CD4-positive, CD25-positive, alpha-beta regulatory T cell (primary cell): ENCODE data around the gene PAPPA. TPM values are rescaled to one million over a fixed set of nuclear protein-coding genes. Genes with fewer than 3 reads are reported as not detected.

Experiments used
- ATAC-seq, 2 donors: fragments of 150-1000 bp; cut with Tn5 transposase; one replicate each; pipeline ENCODE4 v1.10.0; 2021; ENCODE audit warnings: low read depth in 2 of 2, moderate number of reproducible peaks in 2 of 2, moderate library complexity in 1 of 2
- DNase-seq, 3 donors: peaks; one replicate each; pipeline versions ENCODE4 v3.0.0 to v3.0.0-alpha.2; 2012 to 2022; ENCODE audit warnings: mixed read lengths in 1 of 3
- H3K27ac ChIP-seq: one replicate; pipeline ENCODE4 v1.7.0; 2013; ENCODE audit warnings: mild to moderate bottlenecking, low read length; ENCODE audit not compliant: insufficient read depth, poor library complexity, severe bottlenecking
- H3K27me3 ChIP-seq: one replicate; pipeline ENCODE4 v1.7.0; 2013; ENCODE audit warnings: low read length; ENCODE audit not compliant: control insufficient read depth, insufficient read depth
- H3K36me3 ChIP-seq: one replicate; pipeline ENCODE4 v1.7.0; 2013; ENCODE audit warnings: mild to moderate bottlenecking, low read length, moderate library complexity; ENCODE audit not compliant: control insufficient read depth, insufficient read depth
- H3K4me1 ChIP-seq: 2 replicates; pipeline ENCODE4 v1.7.0; 2013; ENCODE audit warnings: mild to moderate bottlenecking, low read length; ENCODE audit not compliant: insufficient read depth, control insufficient read depth, poor library complexity, severe bottlenecking
- H3K4me3 ChIP-seq: one replicate; pipeline ENCODE4 v1.7.0; 2013; ENCODE audit warnings: low read depth, mild to moderate bottlenecking, low read length, moderate library complexity
- H3K9me3 ChIP-seq, 2 experiments: 1 replicate in 1 of 2; 2 replicates in 1 of 2; pipeline ENCODE4 v1.7.0; 2013; ENCODE audit warnings: low read length in 2 of 2, mild to moderate bottlenecking in 1 of 2, moderate library complexity in 1 of 2; ENCODE audit not compliant: control insufficient read depth in 2 of 2
- H3K27ac Mint-ChIP-seq, 3 donors: one replicate each; pipeline ENCODE4 v1.8.0; 2020 to 2022; ENCODE audit warnings: mild to moderate bottlenecking in 3 of 3, mixed read lengths in 3 of 3, moderate library complexity in 2 of 3
- H3K27me3 Mint-ChIP-seq: one replicate; pipeline ENCODE4 v1.8.0; 2022; ENCODE audit warnings: mild to moderate bottlenecking, mixed read lengths
- H3K36me3 Mint-ChIP-seq: one replicate; pipeline ENCODE4 v1.8.0; 2020; ENCODE audit warnings: mixed read lengths
- H3K4me1 Mint-ChIP-seq, 4 donors: one replicate each; pipeline ENCODE4 v1.8.0; 2020 to 2022; ENCODE audit warnings: mixed read lengths in 4 of 4, mild to moderate bottlenecking in 1 of 4
- H3K4me3 Mint-ChIP-seq, 4 donors: one replicate each; pipeline ENCODE4 v1.8.0; 2020 to 2022; ENCODE audit warnings: mild to moderate bottlenecking in 4 of 4, mixed read lengths in 4 of 4, moderate library complexity in 3 of 4
- H3K9me3 Mint-ChIP-seq, 7 donors: one replicate each; pipeline ENCODE4 v1.8.0; 2020 to 2022; ENCODE audit warnings: mixed read lengths in 7 of 7, mild to moderate bottlenecking in 3 of 7, moderate library complexity in 2 of 7
- polyA plus RNA-seq, 4 donors: library from polyadenylated mRNA; unstranded; fragments of 300-500 nt; fragmentation: Illumina TruSeq; gene quantifications; one replicate each; pipeline ENCODE4 v1.2.3, GENCODE V29; 2021
- total RNA-seq: library from RNA; stranded (reverse); gene quantifications from one replicate; pipeline ENCODE4 v1.2.3, GENCODE V29; 2022

Gene PAPPA
- total and polyA plus RNA-seq, 5 donors from 2014 or later, result 0.01 to 0.42 (median 0.09) TPM; not detected in 1

DNA sequence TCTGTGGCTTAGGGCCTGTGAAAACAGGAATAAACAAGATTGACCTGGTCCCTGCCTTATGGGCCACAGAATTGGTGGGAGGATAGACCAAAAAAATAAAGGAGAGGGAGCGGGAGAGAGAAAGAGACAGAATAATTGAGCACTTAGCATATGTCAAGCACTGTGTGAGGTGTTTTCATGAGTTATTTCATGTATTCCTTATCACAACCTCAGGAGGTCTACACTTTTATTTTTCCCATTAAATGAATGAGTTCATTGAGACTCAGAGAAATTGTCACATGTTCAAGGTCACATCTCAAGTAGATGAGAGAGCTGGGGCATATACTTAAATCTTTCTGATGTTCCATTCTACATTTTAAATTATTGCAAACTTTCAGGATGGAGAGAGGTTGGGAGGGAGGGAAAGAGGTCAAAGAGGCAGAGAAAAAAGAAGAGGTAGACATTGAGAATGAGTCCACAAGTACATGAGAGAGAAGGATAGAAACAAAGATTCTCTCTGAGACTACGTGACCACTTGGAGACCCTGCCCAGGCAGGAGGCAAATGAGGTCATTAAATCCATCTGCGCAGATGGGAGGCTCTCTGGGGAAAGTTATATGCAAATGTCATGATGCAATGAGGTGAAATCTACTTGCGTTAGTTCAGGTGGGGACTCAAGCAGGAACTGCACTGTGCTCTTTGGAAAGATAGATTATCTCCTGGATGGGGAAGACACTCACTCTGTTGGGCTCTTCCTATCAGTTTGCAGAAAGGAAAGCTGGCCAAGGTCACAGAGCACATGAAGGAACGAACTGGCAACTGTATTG lies 241.5 kb downstream of the PAPPA start:
- Mint-ChIP-seq H3K9me3 (peaks cover 0 to 1% (median 0%) of the 10 kb centered on the region in 7 donors), H3K27ac (no peak overlapping the region), H3K4me3 (no peak overlapping the region), H3K36me3 (peaks cover 32% of the 10 kb centered on the region), H3K4me1 (no peaks in the 10 kb centered on the region), H3K27me3 (no peaks in the 10 kb centered on the region)
- Histone ChIP-seq H3K4me1 (no peaks in the 10 kb centered on the region), H3K4me3 (no peak overlapping the region), H3K36me3 (peaks cover 3% of the 10 kb centered on the region), H3K9me3 (no peaks in the 10 kb centered on the region), H3K27me3 (no peaks in the 10 kb centered on the region), H3K27ac (no peak overlapping the region)
- DNase-seq (no peak), ATAC-seq (no peak)

DNA sequence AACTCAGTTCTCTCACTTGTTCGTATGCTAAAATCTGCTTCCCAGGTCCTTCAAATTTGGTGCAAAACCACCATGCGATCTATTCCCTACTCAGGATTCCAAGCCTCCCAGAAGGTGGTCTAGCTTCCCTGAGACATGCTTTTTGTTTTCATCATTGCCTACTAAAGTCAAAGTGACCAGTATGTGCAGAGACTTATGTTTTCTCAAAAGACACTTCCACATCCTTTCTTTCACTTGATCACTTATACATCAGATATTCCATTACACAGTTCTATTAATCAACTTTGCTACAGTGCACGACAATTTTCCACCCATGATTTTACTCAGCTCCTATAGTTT lies 242.1 kb downstream of the PAPPA start:
- no peaks in the 10 kb centered on the region for H3K4me1 ChIP-seq
- no peaks in the 10 kb centered on the region for H3K27me3 Mint-ChIP-seq
- H3K27ac ChIP-seq, result no peak overlapping the region
- DNase-seq (no peak), ATAC-seq (no peak)
- H3K9me3 Mint-ChIP-seq, result peaks cover 0 to 1% (median 0%) of the 10 kb centered on the region in 7 donors
- H3K27me3 ChIP-seq, result no peaks in the 10 kb centered on the region
- H3K4me1 Mint-ChIP-seq, result no peaks in the 10 kb centered on the region
- no peak overlapping the region for H3K27ac Mint-ChIP-seq
- H3K36me3 ChIP-seq, result peaks cover 3% of the 10 kb centered on the region
- no peak overlapping the region for H3K4me3 Mint-ChIP-seq
- no peak overlapping the region for H3K4me3 ChIP-seq
- no peaks in the 10 kb centered on the region for H3K9me3 ChIP-seq
- H3K36me3 Mint-ChIP-seq, result peaks cover 30% of the 10 kb centered on the region

DNA sequence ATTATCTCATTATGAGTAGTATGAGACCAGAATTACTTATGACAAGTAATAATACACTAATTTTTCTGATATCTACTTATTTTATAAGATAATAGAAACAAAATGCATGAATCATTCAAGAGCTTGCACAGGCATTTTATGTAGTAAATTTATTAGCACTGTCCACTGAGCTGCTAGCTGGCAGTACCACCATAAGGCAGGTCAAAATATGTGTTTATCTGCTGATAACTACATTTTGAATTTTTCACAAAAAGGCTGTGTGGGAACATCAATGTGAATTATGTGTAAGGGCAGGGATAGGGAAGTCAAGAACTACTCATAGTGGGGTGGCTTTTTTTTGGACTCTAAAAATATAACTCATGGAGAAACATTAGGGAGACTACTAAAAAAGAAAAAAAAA lies 249.6 kb downstream of the PAPPA start:
- DNase-seq, result no peak
- Mint-ChIP-seq H3K9me3 (no peaks in the 10 kb centered on the region), H3K27ac (no peak overlapping the region), H3K4me3 (no peak overlapping the region), H3K4me1 (no peaks in the 10 kb centered on the region), H3K36me3 (peaks cover 10% of the 10 kb centered on the region), H3K27me3 (no peaks in the 10 kb centered on the region)
- Histone ChIP-seq H3K36me3 (no peaks in the 10 kb centered on the region), H3K27ac (no peak overlapping the region), H3K27me3 (no peaks in the 10 kb centered on the region), H3K4me1 (no peaks in the 10 kb centered on the region), H3K9me3 (no peaks in the 10 kb centered on the region), H3K4me3 (no peak overlapping the region)
- ATAC-seq, result no peak

DNA sequence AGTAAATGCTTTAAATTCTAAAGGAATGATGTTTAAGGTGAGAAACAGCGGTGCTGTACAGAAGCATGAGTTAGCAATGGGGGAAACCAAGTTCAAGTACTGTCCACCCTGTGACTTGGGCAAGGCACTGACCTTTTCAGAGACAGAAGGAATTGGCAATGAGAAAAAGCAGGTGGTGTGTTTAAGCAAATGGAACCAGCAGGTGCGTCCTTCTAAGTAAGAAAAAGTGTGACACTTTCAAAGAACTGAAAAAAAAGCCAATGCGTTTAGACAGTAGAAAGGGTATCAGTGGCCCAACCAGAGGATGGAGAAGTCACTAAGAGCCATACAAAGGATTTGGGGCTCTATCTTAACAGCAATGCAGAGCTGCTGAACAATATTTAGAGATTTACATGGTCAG lies 250.6 kb downstream of the PAPPA start:
- ATAC-seq, result no peak
- Mint-ChIP-seq H3K4me3 (no peak overlapping the region), H3K27me3 (no peaks in the 10 kb centered on the region)

DNA sequence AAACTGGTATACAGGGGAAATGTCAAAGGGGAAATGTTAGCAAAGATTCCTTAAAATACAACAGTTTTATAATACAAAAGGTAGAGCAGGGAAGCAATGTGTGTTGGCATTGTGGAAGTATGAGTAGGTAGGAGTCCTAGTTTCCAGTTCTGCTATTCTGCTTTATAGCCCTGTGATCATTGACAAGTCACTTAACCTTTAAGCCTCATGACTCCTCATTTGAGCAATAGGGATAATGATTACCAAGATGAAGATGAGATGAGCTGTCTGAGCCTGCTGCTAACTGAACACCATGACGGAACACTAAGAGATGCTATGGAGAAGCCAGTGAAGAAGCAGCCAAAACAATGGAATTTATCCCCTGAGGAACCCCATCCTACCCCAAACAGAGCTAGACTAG lies 251.7 kb downstream of the PAPPA start:
- peaks cover 22% of the 10 kb centered on the region for H3K36me3 Mint-ChIP-seq
- no peaks in the 10 kb centered on the region for H3K4me1 ChIP-seq
- H3K9me3 Mint-ChIP-seq, result peaks cover 0 to 2% (median 0%) of the 10 kb centered on the region in 7 donors
- no peaks in the 10 kb centered on the region for H3K9me3 ChIP-seq
- no peak overlapping the region for H3K4me3 ChIP-seq
- no peak overlapping the region for H3K4me3 Mint-ChIP-seq
- no peaks in the 10 kb centered on the region for H3K36me3 ChIP-seq
- ATAC-seq, result no peak
- no peaks in the 10 kb centered on the region for H3K27me3 Mint-ChIP-seq
- H3K27ac ChIP-seq, result no peak overlapping the region
- no peak for DNase-seq
- no peaks in the 10 kb centered on the region for H3K27me3 ChIP-seq
- no peaks in the 10 kb centered on the region for H3K4me1 Mint-ChIP-seq
- no peak overlapping the region for H3K27ac Mint-ChIP-seq

More for the DNA sequence above, 250.6 kb downstream of the PAPPA start:
- Mint-ChIP-seq H3K27ac (no peak overlapping the region), H3K36me3 (peaks cover 16% of the 10 kb centered on the region), H3K4me1 (no peaks in the 10 kb centered on the region), H3K9me3 (peaks cover 0 to under 1% (median 0%) of the 10 kb centered on the region in 7 donors)
- Histone ChIP-seq H3K36me3 (no peaks in the 10 kb centered on the region), H3K4me3 (no peak overlapping the region), H3K27me3 (no peaks in the 10 kb centered on the region), H3K9me3 (no peaks in the 10 kb centered on the region), H3K4me1 (no peaks in the 10 kb centered on the region), H3K27ac (no peak overlapping the region)
- DNase-seq, result no peak

DNA sequence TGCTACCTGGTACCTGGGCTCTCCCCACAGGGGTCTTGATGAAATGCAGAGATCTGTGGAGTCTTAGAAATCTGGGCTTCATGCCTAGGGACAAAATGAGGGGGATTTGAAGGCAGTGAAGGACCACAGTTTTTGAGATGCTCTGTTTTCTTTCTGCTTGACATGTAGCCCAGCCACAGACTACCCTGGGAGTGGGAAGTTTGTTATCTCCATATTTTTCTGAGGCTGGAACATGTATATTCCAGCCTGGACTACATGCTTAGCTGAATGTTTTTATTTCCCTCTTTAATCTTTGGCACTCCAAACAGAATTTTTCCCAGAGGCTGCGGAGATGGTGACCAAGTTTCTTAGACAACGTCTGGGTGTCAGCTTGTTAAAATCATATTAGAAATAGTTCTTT lies 252.9 kb downstream of the PAPPA start:
- H3K27me3 ChIP-seq, result no peaks in the 10 kb centered on the region
- Mint-ChIP-seq H3K4me1 (no peaks in the 10 kb centered on the region), H3K27ac (no peak overlapping the region), H3K9me3 (peaks cover 0 to 2% (median 0%) of the 10 kb centered on the region in 7 donors), H3K36me3 (peaks cover 23% of the 10 kb centered on the region), H3K27me3 (no peaks in the 10 kb centered on the region), H3K4me3 (no peak overlapping the region)
- H3K36me3 ChIP-seq, result no peaks in the 10 kb centered on the region
- H3K27ac ChIP-seq, result no peak overlapping the region
- ATAC-seq, result no peak
- H3K9me3 ChIP-seq, result no peaks in the 10 kb centered on the region
- no peak for DNase-seq
- H3K4me1 ChIP-seq, result no peaks in the 10 kb centered on the region
- H3K4me3 ChIP-seq, result no peak overlapping the region

DNA sequence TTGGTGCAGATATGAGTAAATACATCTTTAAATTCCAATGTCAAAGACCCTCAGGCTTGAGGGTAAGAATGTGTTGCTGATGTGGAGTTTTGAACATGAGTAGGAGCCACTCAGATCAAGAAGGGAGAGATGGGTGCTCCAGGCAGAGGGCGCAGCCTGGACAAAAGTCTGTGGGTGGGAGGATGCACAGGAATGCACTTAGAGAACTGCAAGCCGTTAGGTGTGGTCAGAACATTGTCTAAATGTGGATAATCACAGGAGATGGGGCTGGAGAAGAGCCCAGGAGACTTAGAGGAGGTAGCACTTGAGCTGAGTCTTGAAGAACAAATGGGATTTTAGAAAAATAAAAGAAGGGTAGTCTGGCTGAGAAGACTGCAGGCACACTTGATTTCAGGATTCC lies 255.5 kb downstream of the PAPPA start:
- no peak for ATAC-seq
- Histone ChIP-seq H3K36me3 (no peaks in the 10 kb centered on the region), H3K27ac (no peak overlapping the region), H3K9me3 (no peaks in the 10 kb centered on the region), H3K27me3 (no peaks in the 10 kb centered on the region), H3K4me1 (no peaks in the 10 kb centered on the region), H3K4me3 (no peak overlapping the region)
- Mint-ChIP-seq H3K9me3 (peaks cover 0 to 4% (median 0%) of the 10 kb centered on the region in 7 donors), H3K4me1 (no peaks in the 10 kb centered on the region), H3K27ac (no peak overlapping the region), H3K27me3 (no peaks in the 10 kb centered on the region), H3K4me3 (no peak overlapping the region), H3K36me3 (peaks cover 23% of the 10 kb centered on the region)
- DNase-seq, result no peak

DNA sequence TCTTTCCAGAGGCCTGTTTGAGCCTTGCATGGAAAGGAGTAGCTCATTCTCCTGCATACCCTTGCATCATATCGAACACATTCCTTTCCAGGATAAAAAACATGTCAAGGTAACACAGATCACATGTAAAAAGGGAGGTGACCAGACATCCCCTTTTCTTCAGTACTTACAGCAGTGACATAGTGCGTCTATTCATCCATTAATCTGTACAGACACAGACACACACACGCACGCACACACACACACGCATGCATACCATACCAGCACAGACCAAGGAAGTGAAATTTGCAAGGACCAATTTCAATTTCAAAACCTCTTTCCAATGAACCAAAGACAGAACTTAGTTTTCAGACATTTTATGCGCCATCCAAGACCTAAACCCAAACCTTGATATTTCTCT lies 256.0 kb downstream of the PAPPA start:
- H3K4me3 Mint-ChIP-seq, result no peak overlapping the region
- ATAC-seq (no peak), DNase-seq (no peak)
- H3K27ac ChIP-seq, result no peak overlapping the region
- H3K9me3 Mint-ChIP-seq, result peaks cover 0 to 4% (median 0%) of the 10 kb centered on the region in 7 donors
- no peaks in the 10 kb centered on the region for H3K4me1 ChIP-seq
- H3K9me3 ChIP-seq, result no peaks in the 10 kb centered on the region
- no peaks in the 10 kb centered on the region for H3K27me3 ChIP-seq
- no peaks in the 10 kb centered on the region for H3K36me3 ChIP-seq
- H3K27me3 Mint-ChIP-seq, result no peaks in the 10 kb centered on the region
- H3K4me1 Mint-ChIP-seq, result no peaks in the 10 kb centered on the region
- H3K36me3 Mint-ChIP-seq, result peaks cover 23% of the 10 kb centered on the region
- no peak overlapping the region for H3K27ac Mint-ChIP-seq
- H3K4me3 ChIP-seq, result no peak overlapping the region
